Chondrocyte (in vitro differentiated cells): ENCODE measurements around the gene F2R. TPM values are rescaled to one million over a fixed set of nuclear protein-coding genes. Genes with fewer than 3 reads are reported as not detected.

Experiments
- DNase-seq: peaks from one replicate; pipeline ENCODE4 v3.0.0; 2021; ENCODE audit warnings: mixed read lengths, low spot score
- H3K27ac Mint-ChIP-seq: one replicate; pipeline ENCODE4 v1.8.0; 2021; ENCODE audit warnings: mild to moderate bottlenecking, moderate library complexity, mixed read lengths; ENCODE audit not compliant: unreplicated experiment
- H3K27me3 Mint-ChIP-seq: 2 replicates; pipeline ENCODE4 v1.8.0; 2021; ENCODE audit warnings: low read depth, mixed read lengths
- H3K36me3 Mint-ChIP-seq: 2 replicates; pipeline ENCODE4 v1.8.0; 2021; ENCODE audit warnings: low read depth, mixed read lengths
- H3K4me1 Mint-ChIP-seq: 2 replicates; pipeline ENCODE4 v1.8.0; 2021; ENCODE audit warnings: low read depth, mild to moderate bottlenecking, mixed read lengths
- H3K4me3 Mint-ChIP-seq: one replicate; pipeline ENCODE4 v1.8.0; 2021; ENCODE audit warnings: mild to moderate bottlenecking, moderate library complexity, mixed read lengths; ENCODE audit not compliant: unreplicated experiment
- H3K9me3 Mint-ChIP-seq: 2 replicates; pipeline ENCODE4 v1.8.0; 2021; ENCODE audit warnings: low read depth, mixed read lengths
- CTCF ChIP-seq: fragments of 200-600 bp; sonication (generic); IDR thresholded peaks from 2 replicates; pipeline ENCODE4 v1.5.0; 2021; ENCODE audit warnings: antibody characterized with exemption, mild to moderate bottlenecking, moderate library complexity
- total RNA-seq: library from RNA; stranded (reverse); gene quantifications from 3 replicates; pipeline ENCODE4 v1.2.1, GENCODE V29; 2021

F2R gene
- total RNA-seq, 1 donor from 2014 or later, result 126 TPM

- H3K36me3 Mint-ChIP-seq, result peaks cover 42% of the 10 kb centered on the region
- no peak overlapping the region for H3K27ac Mint-ChIP-seq
- no peak for TF ChIP-seq CTCF
- no peaks in the 10 kb centered on the region for H3K27me3 Mint-ChIP-seq
- peaks cover 24% of the 10 kb centered on the region for H3K9me3 Mint-ChIP-seq
- peaks cover 20% of the 10 kb centered on the region for H3K4me1 Mint-ChIP-seq
- no peak for DNase-seq
- no peak overlapping the region for H3K4me3 Mint-ChIP-seq
These were observed 13.0 kb downstream of the F2R start for GRCh38 chr5:76728965-76729364.

- Mint-ChIP-seq H3K27ac (no peak overlapping the region), H3K4me3 (no peak overlapping the region), H3K27me3 (no peaks in the 10 kb centered on the region), H3K9me3 (peaks cover 24% of the 10 kb centered on the region), H3K4me1 (peaks cover 13% of the 10 kb centered on the region), H3K36me3 (peaks cover 45% of the 10 kb centered on the region)
- no peak for DNase-seq
- no peak for TF ChIP-seq CTCF
These were observed 13.7 kb downstream of the F2R start for GRCh38 chr5:76729373-76730290.

GRCh38 chr5:76732405-76733048, 16.6 kb downstream of the F2R start:
- Mint-ChIP-seq H3K27ac (no peak overlapping the region), H3K27me3 (no peaks in the 10 kb centered on the region), H3K36me3 (peaks cover 45% of the 10 kb centered on the region), H3K9me3 (peaks cover 24% of the 10 kb centered on the region), H3K4me3 (no peak overlapping the region), H3K4me1 (peaks cover 12% of the 10 kb centered on the region)
- no peak for TF ChIP-seq CTCF
- DNase-seq, result no peak

- Mint-ChIP-seq H3K4me1 (peaks cover 13% of the 10 kb centered on the region), H3K4me3 (no peak overlapping the region), H3K27ac (peak overlapping the region; percentile 29), H3K36me3 (peaks cover 45% of the 10 kb centered on the region), H3K9me3 (peaks cover 24% of the 10 kb centered on the region), H3K27me3 (no peaks in the 10 kb centered on the region)
- TF ChIP-seq CTCF, result no peak
- no peak for DNase-seq
These were observed 17.1 kb downstream of the F2R start for GRCh38 chr5:76733049-76733417.

GRCh38 chr5:76735762-76736545, 20.0 kb downstream of the F2R start:
- Mint-ChIP-seq H3K27ac (no peak overlapping the region), H3K4me1 (peaks cover 25% of the 10 kb centered on the region), H3K4me3 (no peak overlapping the region), H3K9me3 (peaks cover under 1% of the 10 kb centered on the region), H3K36me3 (peaks cover 23% of the 10 kb centered on the region), H3K27me3 (no peaks in the 10 kb centered on the region)
- no peak for TF ChIP-seq CTCF
- no peak for DNase-seq
